Gastrocnemius medialis (tissue), 4 donors: Measurements from ENCODE around the gene EFCAB11.

ENCODE experiments used
- CTCF ChIP-seq, 5 experiments: fragments of 450-650 bp in 3 of 5; fragments of 200-600 bp in 2 of 5; sonication (generic) in 2 of 5; IDR thresholded peaks in 4 of 5; conservative IDR thresholded peaks in 1 of 5; 1 replicate in 4 of 5; 2 replicates in 1 of 5; pipeline ENCODE4 v1.5.1; 2016 to 2019; ENCODE audit warnings: antibody characterized with exemption in 5 of 5, mild to moderate bottlenecking in 3 of 5, moderate library complexity in 3 of 5
- POLR2A ChIP-seq, 2 donors: fragments of 450-650 bp; IDR thresholded peaks; one replicate each; pipeline ENCODE4 v1.6.1; 2017; ENCODE audit warnings: antibody characterized with exemption in 2 of 2, mild to moderate bottlenecking in 2 of 2, moderate library complexity in 2 of 2

GRCh38 chr14:89862856-89863255 is 91.7 kb downstream of the EFCAB11 start:
- TF ChIP-seq CTCF (IDR thresholded peaks at IDR 0.05 in 4 of 5, conservative IDR thresholded peaks at IDR 0.05 in 1 of 5) (no peak), POLR2A (IDR thresholded peaks at IDR 0.05) (no peak)
